GM18511 (cell line): Measurements from ENCODE around the gene IKZF2.

Experiments used
- ATAC-seq: cut with Tn5 transposase; IDR thresholded peaks from one replicate; pipeline ENCODE4 v1.9.1; 2021; ENCODE audit warnings: mild to moderate bottlenecking, moderate library complexity; ENCODE audit not compliant: unreplicated experiment

IKZF2 gene

GRCh38 chr2:213151437-213152064, at the start of gene IKZF2:
Gene IKZF2 (minus strand): TSS chr2:213151612. CDS start chr2:213148629, 2,983 bp downstream.
- ATAC-seq, result peak; percentile 69

GRCh38 chr2:213199871-213200270, 48.5 kb upstream of the IKZF2 start:
- ATAC-seq, result no peak

- no peak for ATAC-seq
Measured at GRCh38 chr2:213189001-213189899, 37.8 kb upstream of the IKZF2 start.

GRCh38 chr2:213188533-213188867, 37.1 kb upstream of the IKZF2 start:
- no peak for ATAC-seq

GRCh38 chr2:213187833-213188532, 36.6 kb upstream of the IKZF2 start:
- ATAC-seq, result no peak

GRCh38 chr2:213187386-213187785, 36.0 kb upstream of the IKZF2 start:
- ATAC-seq, result no peak

GRCh38 chr2:213185147-213185822, 33.9 kb upstream of the IKZF2 start:
- ATAC-seq, result peak; percentile 97

- ATAC-seq, result no peak
Measured at GRCh38 chr2:213181712-213182111, 30.3 kb upstream of the IKZF2 start.

- no peak for ATAC-seq
Measured at GRCh38 chr2:213177679-213178078, 26.3 kb upstream of the IKZF2 start.

- ATAC-seq, result no peak
Measured at GRCh38 chr2:213175673-213176247, 24.3 kb upstream of the IKZF2 start.

GRCh38 chr2:213172641-213173040, 21.2 kb upstream of the IKZF2 start:
- ATAC-seq, result no peak

- no peak for ATAC-seq
Measured at GRCh38 chr2:213171147-213171546, 19.7 kb upstream of the IKZF2 start.

GRCh38 chr2:213167271-213167930, 16.0 kb upstream of the IKZF2 start:
- ATAC-seq, result no peak

- peak; percentile 99 for ATAC-seq
Measured at GRCh38 chr2:213166109-213166508, 14.7 kb upstream of the IKZF2 start.

- ATAC-seq, result no peak
Measured at GRCh38 chr2:213164263-213164662, 12.9 kb upstream of the IKZF2 start.

GRCh38 chr2:213162516-213163118, 11.2 kb upstream of the IKZF2 start:
- no peak for ATAC-seq

- ATAC-seq, result no peak
Measured at GRCh38 chr2:213161759-213162515, 10.5 kb upstream of the IKZF2 start.

- no peak for ATAC-seq
Measured at GRCh38 chr2:213159768-213160167, 8.4 kb upstream of the IKZF2 start.

GRCh38 chr2:213157242-213157641, 5.8 kb upstream of the IKZF2 start:
- ATAC-seq, result peak; percentile 83
